ENCODE data around the gene MAMLD1. TPM values are rescaled to one million over a fixed set of nuclear protein-coding genes. Genes with fewer than 3 reads are reported as not detected.

Gene MAMLD1
- total and polyA plus RNA-seq, 4 experiments from 2014 or later, result 0.43 to 2.0 (median 1.3) TPM

GRCh38 chrX:150370589-150371312 lies 7.6 kb downstream of the MAMLD1 start:
- peak overlapping the region in 1 of 7 donors; percentile 15 for H3K27ac Mint-ChIP-seq
- H3K36me3 Mint-ChIP-seq, result peaks cover 0 to 2% of the 10 kb centered on the region in 2 donors
- Histone ChIP-seq H3K36me3 (ENCODE audit: insufficient read depth, low read length) (no peaks in the 10 kb centered on the region), H3K27me3 (ENCODE audit: insufficient read depth, low read length) (no peaks in the 10 kb centered on the region), H3K27ac (ENCODE audit: low read depth, low read length) (no peak overlapping the region), H3K4me1 (ENCODE audit: insufficient read depth, low read length) (no peaks in the 10 kb centered on the region), H3K4me3 (ENCODE audit: low read length in 2 of 2) (no peak overlapping the region), H3K9me3 (ENCODE audit: control insufficient read depth in 1 of 2, low read length in 2 of 2) (no peaks in the 10 kb centered on the region)
- no peaks in the 10 kb centered on the region for H3K9me3 Mint-ChIP-seq
- DNase-seq, result no peak
- H3K4me1 Mint-ChIP-seq, result peaks cover 4 to 14% (median 10%) of the 10 kb centered on the region in 4 donors
- CTCF ChIA-PET (ENCODE audit: partially characterized antibody), result no interaction called here
- POLR2A ChIA-PET (ENCODE audit: partially characterized antibody), result no interaction called here
- H3K27me3 Mint-ChIP-seq, result no peaks in the 10 kb centered on the region
- intact Hi-C loops (cut with micrococcal nuclease), result no loop called here
- H3K4me3 Mint-ChIP-seq, result no peak overlapping the region

- Histone ChIP-seq H3K27me3 (ENCODE audit: insufficient read depth, low read length) (no peaks in the 10 kb centered on the region), H3K9me3 (ENCODE audit: control insufficient read depth in 1 of 2, low read length in 2 of 2) (no peaks in the 10 kb centered on the region), H3K27ac (ENCODE audit: low read depth, low read length) (no peak overlapping the region), H3K36me3 (ENCODE audit: insufficient read depth, low read length) (no peaks in the 10 kb centered on the region), H3K4me1 (ENCODE audit: insufficient read depth, low read length) (no peaks in the 10 kb centered on the region), H3K4me3 (ENCODE audit: low read length in 2 of 2) (no peak overlapping the region)
- ChIA-PET POLR2A (ENCODE audit: partially characterized antibody) (no interaction called here), CTCF (ENCODE audit: partially characterized antibody) (no interaction called here)
- Mint-ChIP-seq H3K9me3 (no peaks in the 10 kb centered on the region), H3K36me3 (peaks cover 0 to 1% of the 10 kb centered on the region in 2 donors), H3K27ac (no peak overlapping the region), H3K4me1 (peaks cover 0 to 3% (median 1%) of the 10 kb centered on the region in 4 donors), H3K4me3 (no peak overlapping the region), H3K27me3 (no peaks in the 10 kb centered on the region)
- DNase-seq, result no peak
- intact Hi-C loops (cut with micrococcal nuclease), result no loop called here
Observed at GRCh38 chrX:150371877-150372276, 8.8 kb downstream of the MAMLD1 start.

- no peak overlapping the region for H3K27ac ChIP-seq (ENCODE audit: low read depth, low read length)
- no peak for DNase-seq
- CTCF ChIA-PET (ENCODE audit: partially characterized antibody), result no interaction called here
- H3K36me3 ChIP-seq (ENCODE audit: insufficient read depth, low read length), result no peaks in the 10 kb centered on the region
- no peaks in the 10 kb centered on the region for H3K36me3 Mint-ChIP-seq
- H3K27me3 Mint-ChIP-seq, result no peaks in the 10 kb centered on the region
- no peaks in the 10 kb centered on the region for H3K27me3 ChIP-seq (ENCODE audit: insufficient read depth, low read length)
- no peak overlapping the region for H3K27ac Mint-ChIP-seq
- H3K4me3 Mint-ChIP-seq, result no peak overlapping the region
- no peaks in the 10 kb centered on the region for H3K9me3 ChIP-seq (ENCODE audit: control insufficient read depth in 1 of 2, low read length in 2 of 2)
- H3K4me1 Mint-ChIP-seq, result no peaks in the 10 kb centered on the region
- no peak overlapping the region for H3K4me3 ChIP-seq (ENCODE audit: low read length in 2 of 2)
- no peaks in the 10 kb centered on the region for H3K9me3 Mint-ChIP-seq
- intact Hi-C loops (cut with micrococcal nuclease), result no loop called here
- H3K4me1 ChIP-seq (ENCODE audit: insufficient read depth, low read length), result no peaks in the 10 kb centered on the region
- POLR2A ChIA-PET (ENCODE audit: partially characterized antibody), result no interaction called here
Observed at GRCh38 chrX:150372280-150372679, 9.2 kb downstream of the MAMLD1 start.

GRCh38 chrX:150372756-150373155 lies 9.6 kb downstream of the MAMLD1 start:
- H3K9me3 Mint-ChIP-seq, result no peaks in the 10 kb centered on the region
- H3K27me3 ChIP-seq (ENCODE audit: insufficient read depth, low read length), result no peaks in the 10 kb centered on the region
- H3K4me3 ChIP-seq (ENCODE audit: low read length in 2 of 2), result no peak overlapping the region
- no peak for DNase-seq
- H3K4me1 ChIP-seq (ENCODE audit: insufficient read depth, low read length), result no peaks in the 10 kb centered on the region
- no peak overlapping the region for H3K4me3 Mint-ChIP-seq
- H3K4me1 Mint-ChIP-seq, result no peaks in the 10 kb centered on the region
- H3K27me3 Mint-ChIP-seq, result no peaks in the 10 kb centered on the region
- H3K36me3 ChIP-seq (ENCODE audit: insufficient read depth, low read length), result no peaks in the 10 kb centered on the region
- no peak overlapping the region for H3K27ac ChIP-seq (ENCODE audit: low read depth, low read length)
- no peak overlapping the region for H3K27ac Mint-ChIP-seq
- H3K36me3 Mint-ChIP-seq, result no peaks in the 10 kb centered on the region
- intact Hi-C loops (cut with micrococcal nuclease), result no loop called here
- ChIA-PET POLR2A (ENCODE audit: partially characterized antibody) (no interaction called here), CTCF (ENCODE audit: partially characterized antibody) (no interaction called here)
- no peaks in the 10 kb centered on the region for H3K9me3 ChIP-seq (ENCODE audit: control insufficient read depth in 1 of 2, low read length in 2 of 2)

- Mint-ChIP-seq H3K27ac (no peak overlapping the region), H3K9me3 (no peaks in the 10 kb centered on the region), H3K36me3 (no peaks in the 10 kb centered on the region), H3K4me1 (no peaks in the 10 kb centered on the region), H3K27me3 (no peaks in the 10 kb centered on the region), H3K4me3 (no peak overlapping the region)
- intact Hi-C loops (cut with micrococcal nuclease), result no loop called here
- no peaks in the 10 kb centered on the region for H3K4me1 ChIP-seq (ENCODE audit: insufficient read depth, low read length)
- no peak for DNase-seq
- ChIA-PET POLR2A (ENCODE audit: partially characterized antibody) (interaction anchor here (0.9 to 1.2 kb wide), 2 partner anchors 9 to 12 kb away, joined by 3 to 5 read pairs; partner anchors contain the start of gene MAMLD1), CTCF (ENCODE audit: partially characterized antibody) (interaction anchor here (1.1 kb wide), 1 partner anchor 8 kb away, joined by 3 read pairs; no protein-coding TSS in a partner anchor)
- H3K9me3 ChIP-seq (ENCODE audit: control insufficient read depth in 1 of 2, low read length in 2 of 2), result no peaks in the 10 kb centered on the region
- H3K27ac ChIP-seq (ENCODE audit: low read depth, low read length), result no peak overlapping the region
- H3K36me3 ChIP-seq (ENCODE audit: insufficient read depth, low read length), result no peaks in the 10 kb centered on the region
- H3K4me3 ChIP-seq (ENCODE audit: low read length in 2 of 2), result no peak overlapping the region
- H3K27me3 ChIP-seq (ENCODE audit: insufficient read depth, low read length), result no peaks in the 10 kb centered on the region
Observed at GRCh38 chrX:150375243-150375770, 12.2 kb downstream of the MAMLD1 start.

- H3K4me1 ChIP-seq (ENCODE audit: insufficient read depth, low read length), result no peaks in the 10 kb centered on the region
- Mint-ChIP-seq H3K4me1 (peaks cover 0 to 2% (median 0%) of the 10 kb centered on the region in 4 donors), H3K27me3 (no peaks in the 10 kb centered on the region), H3K27ac (peak overlapping the region in 1 of 7 donors; percentile 3), H3K9me3 (no peaks in the 10 kb centered on the region), H3K36me3 (no peaks in the 10 kb centered on the region), H3K4me3 (no peak overlapping the region)
- no peak overlapping the region for H3K4me3 ChIP-seq (ENCODE audit: low read length in 2 of 2)
- no peak overlapping the region for H3K27ac ChIP-seq (ENCODE audit: low read depth, low read length)
- ChIA-PET POLR2A (ENCODE audit: partially characterized antibody) (no interaction called here), CTCF (ENCODE audit: partially characterized antibody) (interaction anchor here (1.9 kb wide), 1 partner anchor 13 kb away, joined by 6 read pairs; the partner anchor contains the start of gene MAMLD1)
- no peaks in the 10 kb centered on the region for H3K36me3 ChIP-seq (ENCODE audit: insufficient read depth, low read length)
- no peaks in the 10 kb centered on the region for H3K27me3 ChIP-seq (ENCODE audit: insufficient read depth, low read length)
- intact Hi-C loops (cut with micrococcal nuclease), result no loop called here
- H3K9me3 ChIP-seq (ENCODE audit: control insufficient read depth in 1 of 2, low read length in 2 of 2), result no peaks in the 10 kb centered on the region
- no peak for DNase-seq
Observed at GRCh38 chrX:150377005-150377404, 13.9 kb downstream of the MAMLD1 start.

GRCh38 chrX:150405006-150405405 lies 41.9 kb downstream of the MAMLD1 start:
- Mint-ChIP-seq H3K9me3 (peaks cover 0 to 1% (median 0%) of the 10 kb centered on the region in 8 donors), H3K27me3 (no peaks in the 10 kb centered on the region), H3K4me1 (peaks cover 6 to 14% (median 9%) of the 10 kb centered on the region in 4 donors), H3K27ac (no peak overlapping the region), H3K36me3 (no peaks in the 10 kb centered on the region), H3K4me3 (no peak overlapping the region)
- H3K4me1 ChIP-seq (ENCODE audit: insufficient read depth, low read length), result peaks cover 7% of the 10 kb centered on the region
- no peaks in the 10 kb centered on the region for H3K36me3 ChIP-seq (ENCODE audit: insufficient read depth, low read length)
- no peaks in the 10 kb centered on the region for H3K27me3 ChIP-seq (ENCODE audit: insufficient read depth, low read length)
- intact Hi-C loops (cut with micrococcal nuclease), result no loop called here
- no peak overlapping the region for H3K27ac ChIP-seq (ENCODE audit: low read depth, low read length)
- CTCF ChIA-PET (ENCODE audit: partially characterized antibody), result interaction anchor here (1.0 kb wide), 1 partner anchor 72 kb away, joined by 3 read pairs; no protein-coding TSS in a partner anchor
- no peaks in the 10 kb centered on the region for H3K9me3 ChIP-seq (ENCODE audit: control insufficient read depth in 1 of 2, low read length in 2 of 2)
- H3K4me3 ChIP-seq (ENCODE audit: low read length in 2 of 2), result no peak overlapping the region
- POLR2A ChIA-PET (ENCODE audit: partially characterized antibody), result no interaction called here
- DNase-seq, result no peak
